SKM-1 (cell line): ENCODE results near the gene DOK1.

ENCODE experiments used
- DNase-seq: peaks from one replicate; lab custom pipeline; 2025; ENCODE audit not compliant: unreplicated experiment; lab: John Stamatoyannopoulos, UW

DOK1 gene

DNA sequence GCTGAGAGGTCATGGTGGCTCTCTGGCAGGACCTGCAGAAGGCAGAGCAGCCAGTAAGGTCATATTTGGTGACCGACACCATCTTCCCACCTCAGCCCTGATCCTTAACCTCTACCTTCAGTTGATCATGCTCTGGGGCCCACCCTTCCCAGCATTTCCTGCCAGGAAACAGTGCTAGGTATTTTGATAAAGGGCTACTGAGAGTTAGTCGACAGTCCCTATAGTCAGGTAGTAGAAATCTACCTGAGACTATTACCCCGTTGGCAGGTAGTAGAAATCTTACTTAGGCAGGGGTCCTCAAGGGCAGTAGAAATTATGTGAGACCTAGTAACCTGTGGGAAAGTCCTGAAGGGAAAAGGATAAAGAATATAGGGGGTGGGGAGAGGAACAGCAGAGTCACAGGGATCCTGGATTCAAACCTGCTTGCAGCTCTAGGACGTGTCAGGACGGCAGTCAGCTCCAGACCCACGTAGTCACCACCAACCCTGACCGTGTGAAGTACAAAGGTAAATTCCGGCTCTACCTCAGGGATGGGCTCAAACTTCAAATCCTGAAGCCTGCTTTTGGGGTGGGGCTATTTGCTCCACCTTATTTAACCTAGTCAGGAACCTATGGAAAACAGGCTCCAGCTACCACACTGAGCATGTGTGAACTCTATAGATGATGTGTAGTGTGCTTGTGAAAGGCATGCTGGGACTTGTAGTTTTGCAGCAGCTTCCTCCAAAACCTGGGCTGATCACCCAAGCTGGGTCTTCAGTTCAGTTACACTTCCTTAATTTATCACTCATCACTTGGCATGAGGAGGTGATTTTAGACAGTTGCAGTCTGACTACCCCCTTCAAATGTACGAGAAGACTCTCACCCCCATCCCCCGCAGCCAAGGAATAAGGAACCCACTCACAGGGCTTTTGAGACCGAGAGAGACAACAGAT, 28.5 kb upstream of the DOK1 start, which contains the start of gene DQX1:
TSS of gene DQX1 (minus strand) at position 515 of the 932 bp plus-strand sequence. CDS start at position 13, 502 bp downstream.
- DNase-seq, result peak; percentile 49

DNA sequence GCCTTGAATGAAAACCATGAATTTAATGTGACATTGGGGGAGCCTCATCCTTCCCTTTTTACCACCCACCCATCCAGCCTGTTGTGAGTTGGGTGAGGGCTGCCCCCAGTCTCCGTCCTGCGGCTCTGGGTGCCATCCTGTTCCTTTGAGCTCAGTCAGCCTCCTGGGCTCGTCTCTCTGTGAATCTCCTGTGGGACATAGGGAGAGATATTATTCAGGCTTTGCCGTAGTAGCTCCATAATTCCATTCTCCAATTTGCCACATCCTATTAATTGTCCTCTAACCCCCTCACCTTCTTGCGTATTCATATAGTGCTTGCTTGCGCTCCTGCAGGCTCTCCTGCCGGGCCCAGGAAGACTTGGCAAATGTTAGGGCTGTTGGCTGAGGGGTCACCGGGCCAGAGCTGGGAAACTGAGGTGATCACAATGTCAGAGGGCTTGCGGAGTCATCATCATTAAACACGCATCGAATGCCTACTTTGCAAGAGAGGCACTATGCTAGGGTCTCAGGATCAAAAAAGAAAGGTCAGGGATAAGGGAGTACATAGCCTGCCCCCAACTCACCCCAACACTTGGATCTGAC, 27.8 kb upstream of the DOK1 start:
- DNase-seq, result no peak

DNA sequence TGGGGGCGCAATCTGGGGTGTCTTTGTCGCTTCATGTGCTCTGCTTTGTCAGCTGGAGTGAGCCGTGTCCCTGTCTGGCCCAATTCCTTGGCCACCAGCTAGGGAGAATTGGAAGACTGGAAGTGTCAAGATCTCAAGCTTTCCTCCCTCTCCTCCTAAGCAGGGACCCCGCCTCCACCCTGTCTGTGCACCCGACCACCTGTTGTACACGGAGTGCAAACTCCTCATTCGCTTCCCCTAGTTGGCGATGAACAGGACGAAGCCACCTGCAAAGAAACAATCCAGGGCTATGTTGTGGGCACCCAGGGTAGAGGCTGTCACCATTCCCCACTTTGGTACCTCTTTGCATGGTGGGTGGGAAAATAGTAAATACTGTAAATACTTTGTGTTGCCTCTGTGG, 26.8 kb upstream of the DOK1 start:
- DNase-seq, result no peak

DNA sequence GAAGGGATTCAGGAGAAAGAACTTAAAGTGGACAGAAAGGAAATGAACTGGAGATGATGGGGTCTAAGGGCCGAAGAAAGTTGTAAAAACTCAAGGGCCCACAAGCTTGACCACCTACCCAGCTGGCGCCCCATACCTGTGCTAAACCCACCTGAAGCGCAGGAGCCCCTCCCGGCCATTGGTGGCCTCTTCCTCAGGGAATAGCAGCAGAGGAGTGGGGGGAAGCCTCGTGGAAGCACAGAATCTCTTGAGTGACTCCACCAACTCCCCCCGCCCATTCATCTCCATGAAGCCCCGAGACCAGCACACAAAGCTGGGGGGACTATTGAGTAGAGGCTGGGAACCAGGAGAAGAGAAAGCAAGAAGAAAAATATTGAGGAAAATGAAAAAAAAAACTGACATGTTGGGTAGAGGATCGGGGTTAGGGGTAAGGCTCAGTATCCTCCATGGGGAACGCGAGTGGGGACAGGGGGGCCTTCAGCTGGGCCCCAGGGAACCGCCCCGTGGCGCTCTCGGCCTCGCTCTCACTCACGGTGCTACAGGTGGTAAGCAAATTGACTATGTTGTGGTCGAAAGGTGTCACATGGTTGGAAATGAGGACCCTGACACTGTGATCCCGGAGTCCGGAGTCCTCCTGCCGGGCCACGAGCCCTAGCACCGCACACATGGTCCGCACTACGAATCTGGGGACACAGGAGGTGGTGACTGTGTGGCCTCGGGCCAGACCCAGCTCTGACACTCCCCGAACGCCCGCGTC, 25.7 kb upstream of the DOK1 start:
- no peak for DNase-seq

DNA sequence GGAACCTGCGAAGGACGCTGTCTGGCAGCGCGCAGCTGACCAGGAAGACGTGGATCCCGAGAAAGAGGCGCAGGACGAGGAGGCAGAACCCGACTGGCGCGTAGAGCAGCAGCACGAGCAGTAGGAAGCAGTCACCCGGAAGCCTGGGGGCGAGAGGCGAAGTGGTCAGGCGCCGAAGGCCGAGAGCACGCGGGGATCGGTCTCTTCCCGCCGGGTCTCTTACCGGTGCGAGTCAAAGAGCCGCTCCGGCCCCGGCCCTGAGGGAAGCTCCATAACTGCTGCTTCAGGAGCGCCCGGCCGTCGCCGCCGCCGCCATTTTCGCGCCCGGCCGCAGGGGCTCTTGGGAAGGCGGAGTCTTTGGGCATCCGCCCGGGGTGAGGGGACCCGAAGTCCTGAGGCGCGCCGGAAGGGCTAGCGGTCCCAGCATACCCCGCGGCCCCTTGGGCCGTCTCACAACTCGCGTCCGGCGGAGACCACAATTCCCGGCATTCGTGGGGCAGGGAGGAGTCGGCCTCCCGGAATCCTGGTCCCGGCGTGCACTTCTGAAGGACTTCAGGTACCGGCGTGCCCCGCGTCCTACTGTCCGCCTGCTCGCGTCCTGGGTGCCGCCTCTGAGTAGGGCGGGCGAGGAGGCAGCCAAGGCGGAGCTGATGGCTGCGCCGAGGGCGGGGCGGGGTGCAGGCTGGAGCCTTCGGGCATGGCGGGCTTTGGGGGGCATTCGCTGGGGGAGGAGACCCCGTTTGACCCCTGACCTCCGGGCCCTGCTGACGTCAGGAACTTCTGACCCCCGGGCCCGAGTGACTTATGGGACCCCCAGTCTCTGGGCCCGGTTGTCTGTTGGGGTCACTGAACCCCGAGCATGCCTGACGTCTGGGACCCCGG, 24.9 kb upstream of the DOK1 start, which contains the start of the genes AUP1 and HTRA2:
TSS of gene AUP1 (minus strand) at position 350 of the 882 bp plus-strand sequence. CDS start at position 273, 77 bp downstream.
TSS of gene HTRA2 (plus strand) at position 577 of the 882 bp plus-strand sequence. CDS start at position 651, 74 bp downstream.
- DNase-seq, result peak; percentile 93

DNA sequence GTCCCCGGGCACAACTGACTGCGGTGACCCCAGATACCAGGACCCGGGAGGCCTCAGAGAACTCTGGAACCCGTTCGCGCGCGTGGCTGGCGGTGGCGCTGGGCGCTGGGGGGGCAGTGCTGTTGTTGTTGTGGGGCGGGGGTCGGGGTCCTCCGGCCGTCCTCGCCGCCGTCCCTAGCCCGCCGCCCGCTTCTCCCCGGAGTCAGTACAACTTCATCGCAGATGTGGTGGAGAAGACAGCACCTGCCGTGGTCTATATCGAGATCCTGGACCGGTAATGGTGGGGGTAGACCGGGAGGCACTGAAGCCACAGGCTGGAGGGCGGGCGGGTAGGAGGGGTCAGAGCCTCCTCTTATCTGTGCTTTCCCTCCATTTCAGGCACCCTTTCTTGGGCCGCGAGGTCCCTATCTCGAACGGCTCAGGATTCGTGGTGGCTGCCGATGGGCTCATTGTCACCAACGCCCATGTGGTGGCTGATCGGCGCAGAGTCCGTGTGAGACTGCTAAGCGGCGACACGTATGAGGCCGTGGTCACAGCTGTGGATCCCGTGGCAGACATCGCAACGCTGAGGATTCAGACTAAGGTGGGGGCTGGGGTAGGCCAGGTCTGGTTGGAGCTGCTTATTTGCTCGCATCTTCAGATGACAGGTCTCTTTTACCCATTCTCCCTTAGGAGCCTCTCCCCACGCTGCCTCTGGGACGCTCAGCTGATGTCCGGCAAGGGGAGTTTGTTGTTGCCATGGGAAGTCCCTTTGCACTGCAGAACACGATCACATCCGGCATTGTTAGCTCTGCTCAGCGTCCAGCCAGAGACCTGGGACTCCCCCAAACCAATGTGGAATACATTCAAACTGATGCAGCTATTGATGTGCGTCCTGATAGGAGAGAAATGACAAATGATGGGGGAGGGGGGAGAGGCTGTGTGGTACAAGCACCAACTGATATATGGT, 24.0 kb upstream of the DOK1 start:
- no peak for DNase-seq

DNA sequence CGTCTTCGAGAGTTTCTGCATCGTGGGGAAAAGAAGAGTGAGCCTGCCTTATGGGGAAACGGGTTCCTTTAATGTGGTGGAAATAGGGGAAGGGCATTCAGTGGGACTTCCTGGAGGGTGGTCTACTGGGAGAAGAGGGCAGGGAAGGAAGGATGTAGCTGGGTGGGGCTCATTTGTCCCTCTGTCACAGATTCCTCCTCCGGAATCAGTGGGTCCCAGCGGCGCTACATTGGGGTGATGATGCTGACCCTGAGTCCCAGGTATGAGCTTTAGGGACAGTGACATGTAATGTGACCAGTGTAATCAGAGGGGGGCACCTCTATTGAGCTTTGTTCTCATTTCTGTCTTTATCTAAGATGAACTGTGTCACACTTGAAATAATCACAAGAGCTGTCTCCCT, 22.9 kb upstream of the DOK1 start:
- DNase-seq, result no peak

DNA sequence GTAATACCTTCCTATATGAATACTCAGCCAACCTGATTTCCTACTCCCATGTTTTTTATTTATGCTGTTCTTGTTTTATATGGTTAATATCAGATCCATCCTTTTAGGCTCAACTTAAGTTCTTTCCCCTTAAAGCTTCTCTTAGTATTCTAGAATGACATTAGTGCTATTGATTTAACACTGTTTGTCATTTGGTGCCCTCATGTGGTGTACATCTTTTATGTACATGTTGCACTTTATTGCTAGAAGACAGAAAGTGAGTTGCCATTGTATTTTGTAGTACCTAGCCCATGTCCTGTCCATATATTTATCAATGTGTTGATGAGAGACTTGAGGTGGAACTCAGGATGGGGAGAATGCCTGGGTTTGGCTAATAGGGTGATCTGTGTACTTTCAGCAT, 22.3 kb upstream of the DOK1 start:
- no peak for DNase-seq

DNA sequence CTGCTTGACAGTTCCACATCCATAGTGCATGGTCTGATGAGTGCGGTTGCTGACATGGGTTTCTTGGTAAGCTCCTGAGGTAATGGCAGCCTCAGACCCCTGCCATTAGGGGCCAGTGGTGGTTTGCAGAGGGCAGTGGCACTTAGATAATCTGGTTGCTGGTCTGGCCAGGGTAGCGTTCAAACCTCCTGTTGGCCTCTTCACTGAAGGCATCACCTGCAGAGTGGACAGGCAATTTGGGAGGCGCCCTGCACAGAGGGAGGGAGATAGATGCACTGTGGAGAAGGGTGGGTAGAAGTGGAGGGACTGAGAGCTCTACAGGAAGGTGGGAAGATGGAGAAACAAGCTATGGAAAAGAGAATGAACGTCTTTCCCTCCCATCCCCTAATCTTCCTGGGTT, 21.1 kb upstream of the DOK1 start:
- no peak for DNase-seq

DNA sequence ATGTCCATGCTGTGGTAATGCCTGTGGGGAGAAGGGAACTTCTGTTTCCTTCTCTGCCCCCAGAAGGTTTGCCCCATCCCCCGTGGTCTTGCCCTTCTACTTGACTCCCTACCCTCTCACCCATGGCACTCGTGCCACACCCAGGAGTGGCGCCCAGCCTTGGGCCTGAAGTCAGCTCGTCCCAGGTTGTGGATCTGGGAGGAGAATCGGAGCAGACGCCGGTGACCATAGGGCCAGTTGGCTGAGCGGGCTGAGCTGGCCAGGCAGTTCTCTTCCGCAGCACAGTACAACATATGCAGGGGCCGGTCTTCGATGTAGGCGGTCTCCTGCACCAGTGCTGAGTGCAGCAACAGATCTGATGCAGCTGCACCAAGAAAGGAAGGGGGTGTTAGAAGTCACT, 20.1 kb upstream of the DOK1 start:
- no peak for DNase-seq

DNA sequence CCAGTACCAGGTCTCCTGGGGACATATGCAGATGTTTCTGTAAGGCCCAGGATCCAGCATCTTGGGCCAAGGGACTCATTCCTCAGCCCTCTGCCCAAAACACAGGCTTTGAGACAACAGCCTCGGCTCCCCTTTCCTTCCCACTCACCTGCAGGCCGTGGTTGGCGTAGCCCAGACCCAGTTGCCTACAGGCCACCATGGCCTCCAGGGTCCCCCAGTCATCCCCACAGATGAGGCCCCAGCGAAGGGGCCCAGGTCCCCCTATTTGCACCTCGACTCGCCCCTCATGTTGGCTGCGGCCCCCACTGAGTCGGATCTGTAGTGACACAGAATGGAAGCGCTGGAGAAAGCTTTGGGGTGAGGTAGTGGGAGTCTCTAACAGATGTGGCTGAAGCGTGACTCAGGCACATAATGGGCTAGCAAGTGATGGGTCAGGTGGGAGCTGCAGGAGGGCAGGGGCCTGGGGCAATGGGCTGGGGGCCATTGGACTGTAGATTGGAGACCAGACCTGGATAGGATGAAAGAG, 19.0 kb upstream of the DOK1 start:
- DNase-seq, result no peak

DNA sequence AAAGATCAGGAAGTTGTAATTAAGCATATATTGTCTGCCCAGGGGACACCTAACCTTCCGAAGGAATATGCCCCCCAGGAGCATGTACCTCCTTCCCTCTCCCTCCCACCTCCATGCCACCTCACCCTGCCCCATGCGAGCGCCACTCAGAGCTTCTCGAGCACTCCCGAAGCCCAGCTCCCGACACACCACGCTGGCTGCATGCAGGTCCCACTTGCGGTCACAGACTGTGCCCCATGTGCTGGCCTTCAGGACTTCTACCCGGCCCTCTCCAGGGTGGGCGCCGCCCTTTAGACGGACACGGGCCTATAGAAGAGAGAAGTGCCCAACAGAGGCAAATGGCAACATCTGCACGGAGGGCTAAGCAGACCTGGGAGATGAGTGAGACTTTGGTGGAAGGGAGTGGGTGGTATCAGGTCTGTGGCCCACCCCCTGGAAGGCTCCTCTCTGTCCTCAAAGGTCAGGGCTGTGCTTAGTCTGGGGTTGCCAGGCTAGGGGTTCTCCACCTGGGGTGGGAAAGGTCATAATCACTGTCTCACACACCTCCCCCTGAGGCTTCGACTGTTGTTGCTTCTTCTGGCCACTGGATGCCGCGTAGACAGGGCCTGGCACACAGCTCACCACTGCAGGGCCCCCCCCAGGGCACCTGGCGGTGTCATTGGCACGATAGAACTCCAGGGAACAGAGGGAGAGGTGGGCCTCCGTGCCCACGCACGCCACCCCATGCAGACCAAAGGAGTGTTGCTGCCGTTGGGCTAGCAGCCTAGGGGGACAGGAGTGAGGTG, 18.2 kb upstream of the DOK1 start:
- no peak for DNase-seq

DNA sequence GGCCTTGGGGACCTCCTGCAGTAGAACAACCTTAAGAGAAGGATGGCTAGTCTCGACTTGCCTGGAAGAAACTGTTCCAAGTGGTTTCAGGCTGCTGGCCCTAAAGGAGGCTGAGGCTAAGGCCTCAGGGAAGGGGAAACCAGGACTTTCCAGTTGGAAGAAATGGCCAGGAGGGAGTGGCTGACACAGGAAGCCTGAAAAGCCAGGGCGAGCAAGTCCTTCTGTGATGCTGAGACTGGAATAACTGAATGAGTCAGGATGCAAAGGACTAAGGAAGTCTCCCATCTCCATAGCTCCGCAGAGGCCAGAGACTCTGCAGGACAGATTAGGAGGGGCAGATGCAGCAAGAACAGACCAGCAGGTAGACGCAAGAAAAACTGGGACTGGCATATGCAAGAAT, 17.4 kb upstream of the DOK1 start:
- no peak for DNase-seq

DNA sequence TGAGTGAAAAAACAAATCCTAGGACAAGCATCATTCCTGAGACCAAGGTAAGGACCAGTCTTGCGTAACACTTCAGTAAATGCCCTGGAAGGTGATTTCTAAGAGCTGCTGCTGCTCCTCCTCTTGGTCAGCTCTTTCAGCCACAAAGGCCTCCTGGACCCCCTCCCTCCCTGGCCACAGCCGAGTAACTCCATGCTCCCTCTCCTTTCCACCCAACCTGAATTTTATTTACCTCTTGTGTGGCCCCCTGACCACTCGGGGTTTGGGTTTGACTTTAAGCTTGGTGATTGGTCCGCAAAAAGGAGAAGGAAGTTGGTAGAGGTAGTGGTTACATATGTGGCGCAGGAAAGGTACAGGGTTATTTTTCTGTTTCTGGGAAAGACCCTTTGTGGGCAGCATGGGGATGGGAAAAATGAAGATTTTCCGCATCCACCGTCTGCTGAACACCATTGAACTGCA, 15.6 kb upstream of the DOK1 start:
- DNase-seq, result no peak

DNA sequence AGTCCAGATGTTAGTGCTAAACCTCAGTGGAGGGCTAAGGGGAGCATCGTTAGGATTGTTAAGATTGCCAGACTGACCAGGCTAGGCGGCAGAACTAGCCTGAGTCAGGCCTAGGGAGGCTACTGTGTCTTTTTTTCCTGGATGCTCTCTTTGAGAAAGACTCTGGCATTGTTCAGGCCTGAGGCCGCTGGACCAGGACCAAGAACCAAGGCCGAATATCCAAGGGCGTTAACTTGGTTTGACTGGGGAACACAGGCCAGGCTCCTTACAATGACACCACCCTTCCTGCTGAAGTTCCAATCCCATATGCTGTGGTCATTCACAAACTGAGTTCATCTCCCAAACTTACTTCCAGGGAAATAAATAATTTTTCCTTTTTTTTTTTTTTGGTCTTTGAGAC, 14.2 kb upstream of the DOK1 start:
- no peak for DNase-seq

DNA sequence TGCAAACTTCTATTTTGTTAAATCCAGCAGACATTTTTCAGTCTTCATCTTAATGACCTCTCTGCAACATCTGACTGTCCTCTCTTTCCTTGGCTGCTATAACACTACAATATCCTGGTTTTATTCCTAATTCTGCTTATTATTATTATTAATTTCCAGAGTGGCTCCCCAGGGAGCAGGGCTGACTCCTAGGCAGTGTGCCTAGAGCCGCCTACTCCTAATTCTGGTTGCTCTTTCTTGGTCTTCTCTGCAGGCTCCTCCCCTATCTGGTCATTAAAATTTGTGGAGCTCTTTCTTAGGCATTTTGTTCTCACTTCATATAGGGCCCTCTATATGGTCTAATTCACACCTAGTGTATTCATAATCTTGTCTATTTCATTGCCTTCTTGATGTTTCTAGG, 11.5 kb upstream of the DOK1 start:
- DNase-seq, result no peak

DNA sequence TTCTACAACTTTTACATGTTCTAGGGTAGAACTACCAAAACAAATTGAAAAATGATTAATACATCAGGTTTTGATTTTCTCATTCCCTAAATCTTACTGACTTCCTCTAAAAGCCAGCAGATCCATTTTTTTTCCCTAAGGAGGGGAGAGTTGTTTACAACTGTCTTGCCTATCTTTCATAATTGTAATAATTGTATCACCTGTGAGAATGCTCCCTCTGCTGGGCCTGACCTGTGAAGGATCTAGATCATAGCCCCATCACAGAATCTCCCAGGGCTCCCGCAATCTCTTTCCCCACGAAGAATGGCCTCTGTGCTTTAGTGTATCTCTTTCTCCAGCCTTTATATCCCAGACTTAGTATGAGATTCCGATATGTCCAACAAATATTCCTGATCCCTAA, 9.9 kb upstream of the DOK1 start:
- DNase-seq, result no peak

DNA sequence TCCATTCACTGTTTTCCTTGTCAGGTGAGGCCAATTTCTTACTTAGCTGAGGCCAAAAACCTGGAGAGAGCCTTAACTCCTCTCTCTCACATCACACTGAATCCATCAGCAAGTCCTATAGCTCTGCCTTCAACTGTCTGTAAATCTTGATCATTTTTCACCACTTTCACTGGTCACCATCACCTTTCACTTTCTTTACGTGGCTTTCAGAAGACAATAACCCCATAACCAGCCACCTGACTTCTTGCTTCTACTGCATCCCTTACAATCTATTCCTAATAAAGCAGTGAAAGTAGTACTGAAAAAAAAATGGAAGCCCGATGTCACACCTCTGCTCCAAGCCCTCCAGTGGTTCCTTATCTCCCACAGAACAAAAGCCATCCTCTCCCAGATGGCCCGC, 8.5 kb upstream of the DOK1 start:
- DNase-seq, result no peak
